DMS 273 treated with DMSO at 0.1 percent for 48 hours (cell line): ENCODE data around the gene DRC1.
A peak's percentile ranks its signal among the peaks of the same experiment; 100 is the strongest.

Source experiments
- DNase-seq: peaks from one replicate; lab custom pipeline; 2025; lab: John Stamatoyannopoulos, UW

DRC1 gene

DNA sequence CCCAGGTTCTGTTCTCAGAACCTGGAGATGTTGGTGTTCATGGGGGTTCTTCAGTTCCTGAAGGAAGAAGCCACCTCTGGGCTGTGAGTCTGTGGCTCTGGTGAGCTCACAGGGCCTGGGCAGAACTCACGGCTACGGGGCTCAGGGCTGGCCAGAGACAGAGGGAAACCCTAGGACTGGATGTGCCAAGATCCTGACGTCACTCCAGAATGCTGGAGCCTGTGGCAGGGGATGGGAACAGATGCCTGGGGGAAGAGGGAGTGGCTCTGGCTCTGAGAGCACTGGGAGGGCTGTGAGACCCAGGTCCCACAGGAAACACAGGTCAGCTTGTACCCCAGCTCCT is 76.2 kb downstream of the DRC1 start, which contains the start of gene OTOF:
TSS of gene OTOF (minus strand) at position 214 of the 343 bp plus-strand sequence.
- DNase-seq = peak; percentile 65

DNA sequence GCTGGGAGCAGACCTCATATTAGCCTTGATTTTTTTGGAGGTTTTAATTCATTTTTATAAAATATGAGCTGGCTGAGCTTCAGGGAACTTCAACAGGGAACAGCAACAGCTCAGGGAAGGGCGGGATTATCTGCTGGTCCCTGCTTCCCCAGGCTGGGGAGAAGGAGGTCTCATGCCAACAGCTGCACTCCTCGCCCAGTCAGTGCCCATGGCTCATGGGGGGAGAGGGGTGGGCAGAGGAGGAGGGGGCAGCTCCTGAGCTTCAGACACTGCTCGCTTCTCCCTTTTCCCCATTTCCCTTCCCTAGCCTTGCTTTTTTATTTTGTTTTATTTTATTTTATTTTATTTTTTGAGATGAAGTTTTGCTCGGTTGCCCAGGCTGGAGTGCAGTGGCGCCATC is 76.6 kb downstream of the DRC1 start:
- DNase-seq = no peak

- no peak for DNase-seq
Observed at GRCh38 chr2:26479131-26479788, 77.5 kb downstream of the DRC1 start.

DNA sequence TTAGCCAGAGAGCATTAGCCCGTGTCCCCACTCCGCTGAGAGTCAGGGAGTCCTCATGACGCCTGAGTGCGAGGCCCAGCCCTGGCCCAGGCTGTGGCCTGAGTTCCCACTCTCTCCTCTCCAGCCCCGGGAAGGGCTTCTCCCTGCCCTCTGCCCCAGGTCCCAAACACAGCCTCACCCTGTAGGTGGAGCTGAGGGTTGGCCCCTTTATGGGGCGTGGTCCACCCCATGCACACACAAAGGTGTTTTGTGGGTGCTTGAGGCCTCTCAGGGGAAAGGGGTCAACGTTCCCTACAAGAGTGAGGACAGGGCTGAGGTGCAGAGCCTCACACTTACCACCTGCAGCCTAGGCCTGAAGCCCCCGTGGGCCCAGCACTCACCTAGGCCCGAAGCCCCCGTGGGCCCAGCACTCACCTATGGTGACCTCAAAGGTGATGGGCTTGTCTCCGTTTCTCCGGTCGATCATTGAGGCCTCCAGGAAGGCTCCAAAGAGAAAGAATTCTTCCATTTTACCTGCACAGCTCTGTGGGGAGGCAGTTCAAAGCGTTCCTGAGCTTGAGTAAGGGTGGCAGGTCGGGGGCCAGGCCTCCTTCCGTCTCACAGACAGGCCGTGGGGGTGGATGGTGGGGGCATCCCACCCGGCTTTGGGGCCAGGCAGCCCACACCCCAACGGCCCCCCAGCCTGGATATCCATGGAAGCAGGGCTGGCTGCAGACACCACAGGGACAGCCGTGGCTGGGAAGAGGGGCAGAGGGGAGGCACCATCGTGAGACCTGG is 78.3 kb downstream of the DRC1 start:
- no peak for DNase-seq

DNA sequence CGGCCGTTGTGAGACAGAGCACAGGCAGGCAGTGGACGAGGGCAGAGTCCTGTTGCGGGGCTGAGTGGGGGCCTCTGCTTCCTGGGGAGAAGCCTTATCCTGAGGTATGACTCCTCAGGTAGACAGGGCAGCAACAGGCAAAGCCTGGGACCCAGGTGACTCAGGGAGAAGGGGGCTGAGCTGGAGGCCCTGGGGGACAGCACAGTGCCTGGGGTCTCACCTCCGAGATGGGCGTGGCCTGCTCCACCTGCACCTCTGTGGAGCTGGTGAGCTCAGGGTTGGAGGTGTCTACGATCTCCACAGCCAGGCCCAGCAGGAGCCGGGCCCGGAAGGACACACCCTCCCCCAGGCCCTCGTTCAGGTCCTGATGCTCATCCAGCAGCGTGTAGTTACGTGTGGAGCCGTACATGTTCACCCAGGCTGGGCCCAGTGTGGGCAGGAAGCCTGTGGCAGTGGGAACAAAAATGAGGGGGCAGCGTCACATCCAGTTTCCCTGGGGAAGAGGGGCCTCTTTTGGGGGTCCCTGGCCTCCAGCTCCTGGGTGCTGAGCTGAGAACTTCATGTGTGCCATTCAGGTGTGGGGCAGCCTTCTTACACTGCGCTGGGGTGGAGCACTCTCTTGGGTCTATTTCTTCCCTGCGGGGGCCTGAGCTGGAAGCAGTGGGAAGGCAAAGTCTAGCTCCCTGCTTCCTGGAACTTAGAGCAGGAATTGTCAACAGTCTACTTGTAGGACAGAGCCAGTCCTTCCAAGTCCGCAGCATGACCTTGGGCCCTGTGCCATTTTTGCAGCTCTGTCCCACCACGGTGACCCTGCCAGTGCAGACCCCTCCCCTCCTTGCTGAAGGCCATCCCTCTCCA is 79.1 kb downstream of the DRC1 start:
- DNase-seq = no peak

GRCh38 chr2:26481706-26482105 is 80.0 kb downstream of the DRC1 start:
- no peak for DNase-seq

- DNase-seq = no peak
Observed at GRCh38 chr2:26482211-26483026, 80.7 kb downstream of the DRC1 start.

DNA sequence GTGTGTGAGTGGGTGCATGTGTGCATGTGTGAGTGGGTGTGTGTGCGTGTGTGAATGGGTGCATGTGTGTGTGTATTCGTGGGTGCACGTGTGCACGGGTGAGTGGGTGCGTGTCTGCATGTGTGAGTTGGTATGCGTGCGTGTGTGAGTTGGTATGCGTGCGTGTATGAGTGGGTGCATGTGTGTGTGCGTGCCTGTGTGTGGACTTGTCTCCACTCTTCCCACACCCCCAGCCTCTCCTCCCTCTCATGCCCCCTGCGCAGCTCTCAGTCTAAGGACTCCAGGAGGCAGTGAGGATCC is 81.3 kb downstream of the DRC1 start:
- DNase-seq = no peak

DNA sequence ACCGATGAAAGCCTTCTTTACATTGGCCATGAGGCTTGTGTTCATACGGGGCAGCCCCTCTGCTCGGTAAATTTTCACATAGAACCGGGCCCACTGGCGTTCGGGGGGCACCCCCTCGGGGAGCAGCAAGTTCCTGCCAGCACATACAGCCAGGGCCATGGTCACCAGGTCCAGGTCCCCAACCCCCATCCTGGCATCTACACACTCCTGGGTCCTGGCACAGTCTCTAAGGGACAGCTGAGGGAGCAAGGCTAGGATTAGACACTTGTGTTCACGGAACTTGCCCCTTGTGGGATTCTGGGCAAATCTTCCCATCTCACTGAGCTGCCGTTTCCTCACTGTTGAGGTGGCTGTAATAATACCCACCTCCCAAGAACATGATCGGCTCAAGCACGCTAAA is 81.8 kb downstream of the DRC1 start:
- DNase-seq = no peak

DNA sequence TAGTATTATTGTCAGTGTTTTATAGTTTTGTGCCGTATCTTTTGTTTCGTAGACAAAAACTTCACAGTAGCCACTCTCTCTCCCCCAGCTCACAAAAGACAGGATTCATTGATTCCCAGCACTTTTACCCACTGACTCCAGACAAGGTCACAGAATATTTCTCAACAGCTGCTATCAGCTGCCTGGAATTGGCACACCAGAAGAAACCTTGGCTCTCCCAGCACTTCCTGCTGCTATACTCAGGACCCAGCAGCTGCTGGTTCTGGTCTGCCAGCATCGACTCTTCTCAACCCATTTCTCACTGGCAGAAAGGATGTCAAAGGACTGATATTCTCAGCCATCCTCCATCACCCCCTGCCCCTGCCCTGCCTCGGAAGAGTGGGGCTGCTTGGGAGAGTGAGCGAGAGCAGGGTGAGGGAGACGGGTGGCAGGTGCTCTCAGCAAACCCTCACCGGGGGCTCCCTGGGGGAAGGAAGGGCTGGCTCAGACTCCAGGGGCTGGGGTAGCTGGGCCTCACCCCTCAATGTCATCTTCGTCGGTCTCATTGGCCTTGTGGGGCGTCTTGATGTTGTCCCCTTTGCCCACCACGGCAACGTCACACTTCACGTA is 82.3 kb downstream of the DRC1 start:
- DNase-seq = peak; percentile 20

DNA sequence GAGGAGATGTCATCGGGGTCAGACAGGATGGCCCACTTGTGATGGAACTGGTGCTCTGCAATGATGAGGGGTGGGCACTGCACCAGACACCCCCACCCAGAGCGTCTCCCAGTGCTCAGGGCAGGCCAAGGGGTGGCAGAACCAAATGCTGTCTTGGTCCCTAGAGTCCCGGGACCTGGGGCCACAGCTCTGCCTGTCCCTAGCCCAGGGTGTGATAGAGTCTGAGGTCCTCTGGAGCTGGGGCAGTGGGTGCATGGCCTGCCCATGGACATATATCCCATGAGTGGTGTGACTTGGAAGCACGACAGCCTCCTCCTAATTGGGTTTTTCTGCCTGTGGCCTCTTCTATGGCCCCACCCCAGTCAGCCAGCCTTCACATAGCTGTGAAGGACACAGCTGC is 82.9 kb downstream of the DRC1 start:
- no peak for DNase-seq

DNA sequence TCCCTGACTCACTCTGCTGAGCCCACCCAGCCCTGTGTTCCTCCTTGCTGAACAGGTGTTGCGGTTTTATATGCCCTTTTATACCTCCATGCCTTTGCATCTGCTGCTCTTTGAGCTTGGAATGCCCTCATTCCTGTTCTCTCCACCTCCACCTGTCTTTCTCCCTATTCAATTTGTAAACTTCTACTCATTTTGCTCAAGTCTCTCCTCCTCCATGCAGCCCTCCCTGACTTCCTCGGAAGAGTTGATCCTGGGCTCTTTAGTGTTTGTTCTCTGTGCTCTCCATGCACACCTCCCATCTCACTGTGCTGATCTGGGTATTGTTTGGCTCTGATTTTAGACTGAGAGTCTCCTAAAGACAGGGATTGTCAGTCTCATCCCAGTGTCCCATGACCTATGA is 83.4 kb downstream of the DRC1 start:
- no peak for DNase-seq

GRCh38 chr2:26485725-26486418 is 84.2 kb downstream of the DRC1 start:
- no peak for DNase-seq

GRCh38 chr2:26486789-26487188 is 85.1 kb downstream of the DRC1 start:
- DNase-seq = no peak

DNA sequence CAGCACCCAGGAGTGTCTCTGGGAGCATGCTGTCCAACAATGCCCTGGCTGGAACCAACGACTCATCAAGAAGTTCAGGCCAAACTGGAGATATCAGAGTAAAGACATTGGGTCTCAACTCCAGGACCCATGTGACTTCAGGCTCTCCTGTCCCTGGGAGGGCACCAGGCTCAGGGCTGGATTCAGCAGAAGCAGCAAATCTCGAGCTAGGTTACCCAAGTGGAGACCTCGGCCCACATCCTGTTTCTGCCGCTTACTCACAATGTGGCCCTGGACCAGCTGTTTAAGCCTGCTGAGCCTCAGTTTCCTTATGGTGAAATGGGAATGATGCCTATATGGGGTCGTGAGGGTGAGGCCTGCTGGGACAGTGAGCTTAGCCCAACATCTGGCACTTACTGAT is 85.5 kb downstream of the DRC1 start:
- no peak for DNase-seq

- peak; percentile 49 for DNase-seq
Observed at GRCh38 chr2:26488463-26489212, 86.9 kb downstream of the DRC1 start.

DNA sequence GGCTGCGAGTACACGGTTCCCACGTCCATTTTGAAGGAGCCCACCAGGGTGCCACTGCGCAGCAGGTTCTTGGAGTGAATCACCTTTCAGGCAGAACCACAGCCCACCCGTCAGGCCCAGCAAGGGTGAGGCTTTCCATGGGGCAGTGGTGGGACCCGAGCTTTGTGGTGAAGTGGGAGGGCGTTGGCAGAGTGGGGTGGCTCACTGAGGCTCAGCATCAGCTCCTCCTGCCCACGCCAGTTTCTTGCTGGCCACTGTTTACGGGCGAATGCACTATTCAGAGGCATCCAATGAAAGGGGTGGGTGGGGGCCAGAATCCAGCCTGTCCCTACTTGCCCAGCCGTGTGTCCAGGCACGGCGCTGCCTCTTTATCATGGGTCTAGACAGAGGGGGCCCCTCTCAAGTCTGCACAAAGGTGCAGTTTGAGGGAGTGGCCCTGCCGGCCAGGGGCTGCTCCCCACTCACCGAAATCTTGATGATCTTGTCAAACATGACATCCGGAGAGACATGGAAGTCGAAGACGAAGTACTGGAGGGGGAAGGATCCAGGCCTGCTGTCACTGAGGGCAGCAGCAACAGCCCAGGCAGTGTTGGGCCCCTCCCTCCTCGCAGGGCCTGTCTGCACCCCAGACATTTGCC is 87.6 kb downstream of the DRC1 start:
- no peak for DNase-seq

DNA sequence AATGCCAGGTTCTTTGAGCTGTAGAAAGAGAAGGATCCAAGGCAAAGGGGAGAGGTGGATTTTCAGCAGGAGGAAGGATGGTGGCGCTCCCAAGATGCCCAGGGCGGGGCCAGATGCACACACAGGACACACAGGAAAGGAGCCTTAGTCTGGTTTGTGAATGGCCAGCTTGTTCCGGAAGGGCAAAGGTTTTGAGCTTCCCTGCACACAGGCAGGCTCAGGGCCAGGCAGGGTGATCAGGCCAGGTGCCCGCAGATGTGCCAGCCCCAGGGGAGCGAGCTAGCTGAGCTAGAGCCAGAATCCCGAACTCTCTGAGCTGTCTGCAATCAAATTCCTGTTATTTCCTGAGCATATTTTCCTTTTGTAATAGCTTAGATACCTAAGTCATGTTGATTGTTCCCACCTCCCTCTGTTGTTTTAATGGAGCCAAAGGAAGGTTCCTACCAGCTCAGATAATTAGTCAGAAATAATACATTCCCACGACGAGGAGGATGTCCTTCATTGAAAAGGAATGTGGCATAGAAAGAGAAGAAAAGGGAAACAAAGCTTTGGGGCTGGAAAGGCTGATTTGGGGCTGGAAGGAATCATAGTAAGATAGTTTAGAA is 89.9 kb downstream of the DRC1 start:
- no peak for DNase-seq

DNA sequence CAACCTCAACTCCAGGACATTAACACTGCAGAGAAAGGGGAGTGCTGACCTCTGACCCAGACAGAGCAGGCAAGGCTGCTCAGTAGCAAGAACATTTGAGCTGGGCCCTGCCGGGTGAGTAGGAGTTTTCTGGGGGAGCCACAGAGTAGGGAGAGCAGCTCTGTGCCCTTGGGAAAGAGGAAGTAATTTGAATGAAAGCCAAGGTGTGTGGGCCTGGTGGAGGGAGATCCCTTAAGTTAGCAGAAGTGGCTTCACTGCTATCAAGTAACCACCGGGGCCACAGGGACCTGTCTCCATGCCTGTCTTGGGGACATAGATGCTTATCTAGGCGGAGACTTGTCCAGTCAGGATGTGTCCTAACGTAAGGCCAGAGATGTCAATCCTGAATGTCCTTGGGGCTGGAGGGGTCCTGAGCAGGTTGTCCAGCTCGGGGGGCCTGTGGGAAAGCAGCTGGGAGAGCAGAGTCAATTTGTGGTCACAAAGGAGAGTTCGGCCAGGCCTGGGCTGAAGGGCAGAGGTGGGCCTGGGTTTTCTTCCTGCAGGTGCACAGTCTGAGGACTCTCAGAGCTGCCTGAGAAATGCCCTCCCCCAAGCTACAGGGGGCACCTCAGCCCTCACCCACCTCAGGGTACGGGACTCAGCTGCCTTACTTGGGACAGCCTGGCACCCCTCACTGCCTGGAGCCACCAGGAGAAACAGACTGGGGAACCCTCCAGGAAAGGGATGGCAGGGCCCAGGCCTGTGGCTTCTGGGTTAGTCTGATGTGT is 91.2 kb downstream of the DRC1 start:
- DNase-seq = no peak
